IPS DF 6.9 (cell line): Measurements from ENCODE around the gene AWAT2.
"Not testable (repeated sequence)": the region's sequence is repeated elsewhere in the genome, so short reads cannot be mapped to it uniquely, and the experiment has no call there.

ENCODE experiments used
- DNase-seq: peaks from one replicate; pipeline ENCODE4 v3.0.0-alpha.2; 2013; ENCODE audit warnings: low read depth, low spot score
- H3K27ac ChIP-seq: one replicate; pipeline ENCODE4 v1.5.1; 2013; ENCODE audit warnings: low read length, control low read depth
- H3K27me3 ChIP-seq: 2 replicates; pipeline ENCODE4 v1.6.1; 2013; ENCODE audit warnings: mild to moderate bottlenecking, low read length; ENCODE audit not compliant: control insufficient read depth, insufficient read depth
- H3K36me3 ChIP-seq: 2 replicates; pipeline ENCODE4 v1.6.1; 2013; ENCODE audit warnings: low read length; ENCODE audit not compliant: control insufficient read depth, insufficient read depth
- H3K4me1 ChIP-seq: 2 replicates; pipeline ENCODE4 v1.6.1; 2013; ENCODE audit warnings: low read length; ENCODE audit not compliant: control insufficient read depth, insufficient read depth
- H3K4me3 ChIP-seq: 2 replicates; pipeline ENCODE4 v1.5.1; 2013; ENCODE audit warnings: mild to moderate bottlenecking, low read length
- H3K9me3 ChIP-seq: 2 replicates; pipeline ENCODE4 v1.6.1; 2013; ENCODE audit warnings: low read length, inconsistent platforms; ENCODE audit not compliant: control insufficient read depth, insufficient read depth
- WGBS: extraction: QIAGEN DNeasy Blood & Tissue Kit; methylation state at CpG from one replicate; pipeline ENCODE4 v1.1.7; 2013; ENCODE audit warnings: mixed read lengths, missing lambda C conversion rate; ENCODE audit not compliant: insufficient read length, insufficient coverage; 5-methylcytosine and 5-hydroxymethylcytosine counted together

The AWAT2 gene

DNA sequence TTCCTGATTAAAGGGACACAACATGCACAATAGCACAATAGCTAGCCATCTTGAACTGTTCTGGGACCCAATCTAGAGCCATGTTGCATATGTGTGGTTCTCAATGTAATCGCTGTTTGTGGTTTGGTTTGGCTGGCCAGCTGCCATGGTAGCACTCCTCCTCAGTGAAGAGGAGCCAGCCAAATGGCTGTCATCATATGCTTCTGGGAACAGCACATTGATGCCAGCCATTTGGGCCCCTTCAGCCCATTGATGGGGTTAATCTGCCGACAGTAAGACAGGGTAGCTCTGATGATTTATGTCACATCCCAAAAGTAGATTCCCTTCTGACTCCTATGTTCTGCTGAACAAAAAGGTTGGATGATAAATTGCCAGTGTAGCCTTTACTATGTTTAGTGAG is 48.5 kb downstream of the AWAT2 start:
- Histone ChIP-seq H3K9me3 (no peaks in the 10 kb centered on the region), H3K4me3 (no peak overlapping the region), H3K27ac (no peak overlapping the region), H3K36me3 (no peaks in the 10 kb centered on the region), H3K27me3 (no peaks in the 10 kb centered on the region), H3K4me1 (no peaks in the 10 kb centered on the region)
- DNase-seq = no peak
- no CpG with 5 or more reads among the region's 2 CpGs for WGBS

DNA sequence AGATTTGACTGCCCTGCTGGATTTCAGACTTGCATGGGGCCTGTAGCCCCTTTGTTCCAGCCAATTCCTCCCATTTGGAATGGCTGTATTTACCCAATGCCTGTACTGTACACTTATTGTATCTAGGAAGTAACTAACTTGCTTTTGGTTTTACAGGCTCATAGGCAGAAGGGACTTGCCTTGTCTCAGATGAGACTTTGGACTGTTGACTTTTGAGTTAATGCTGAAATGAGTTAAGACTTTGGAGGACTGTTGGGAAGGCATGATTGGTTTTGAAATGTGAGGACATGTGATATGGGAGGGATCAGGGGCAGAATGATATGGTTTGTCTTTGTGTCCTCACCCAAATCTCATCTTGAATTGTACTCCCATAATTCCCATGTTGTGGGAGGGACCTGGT is 51.4 kb downstream of the AWAT2 start:
- DNase-seq, H3K27ac ChIP-seq, H3K4me3 ChIP-seq, H3K27me3 ChIP-seq, H3K9me3 ChIP-seq, H3K36me3 ChIP-seq, H3K4me1 ChIP-seq: not testable (repeated sequence)

DNA sequence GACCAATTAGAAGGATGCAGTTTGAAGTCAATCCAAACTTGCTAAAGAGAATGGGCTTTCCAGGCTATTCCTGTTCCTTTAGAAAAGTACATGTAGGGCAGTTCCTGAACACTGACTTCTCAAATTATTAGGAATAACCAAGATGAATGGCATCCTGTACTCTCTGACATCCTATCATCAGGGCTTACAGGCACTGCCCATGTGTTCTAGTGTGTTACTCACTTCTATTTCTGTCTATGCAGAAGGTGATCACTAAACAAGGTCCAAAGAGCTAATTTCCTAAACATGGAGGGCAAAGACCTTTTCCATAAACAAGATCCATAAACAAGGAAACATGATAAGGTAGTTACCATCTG is 53.6 kb downstream of the AWAT2 start:
- no peaks in the 10 kb centered on the region for H3K27me3 ChIP-seq
- H3K4me1 ChIP-seq = no peaks in the 10 kb centered on the region
- no peak overlapping the region for H3K4me3 ChIP-seq
- no peak overlapping the region for H3K27ac ChIP-seq
- H3K36me3 ChIP-seq = no peaks in the 10 kb centered on the region
- DNase-seq = no peak
- H3K9me3 ChIP-seq = no peaks in the 10 kb centered on the region

DNA sequence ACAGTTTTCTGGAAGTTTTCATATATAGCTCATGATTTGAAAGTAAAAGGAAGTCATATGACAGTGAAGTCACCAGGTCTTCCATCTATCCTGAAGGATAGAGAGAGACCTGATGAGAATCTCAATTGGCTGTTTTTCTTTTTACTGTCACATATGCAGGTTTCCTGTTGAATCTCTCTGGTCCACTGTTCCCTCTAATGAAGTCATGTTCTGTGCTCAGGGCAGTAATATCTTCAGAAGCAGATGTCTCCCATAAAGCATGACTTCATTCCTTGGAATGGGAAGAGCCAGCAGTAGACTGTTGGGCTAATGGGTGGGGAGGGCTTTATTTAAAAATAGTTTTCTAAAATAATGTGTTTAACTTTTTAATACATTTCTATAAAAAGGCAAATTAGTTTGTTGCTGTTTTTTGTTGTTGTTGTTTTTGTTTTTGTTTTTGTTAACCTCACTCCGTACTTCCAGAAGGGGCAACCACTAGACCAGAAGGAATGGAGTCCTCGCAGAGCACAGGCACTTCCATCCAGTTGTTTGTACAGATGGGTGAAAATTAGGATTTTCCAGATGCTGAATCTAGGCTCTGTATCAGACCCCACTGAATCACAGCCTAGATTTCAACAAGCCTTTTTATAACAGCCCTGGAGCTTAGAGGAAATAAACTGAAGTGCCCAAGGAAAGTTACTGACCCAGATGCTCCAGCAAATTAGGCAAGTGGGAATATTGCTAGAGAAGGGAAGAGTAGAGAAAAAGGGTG is 54.2 kb downstream of the AWAT2 start:
- H3K36me3 ChIP-seq = no peaks in the 10 kb centered on the region
- no peak overlapping the region for H3K4me3 ChIP-seq
- no peaks in the 10 kb centered on the region for H3K4me1 ChIP-seq
- WGBS = no CpG with 5 or more reads among the region's 2 CpGs
- H3K27ac ChIP-seq = no peak overlapping the region
- no peaks in the 10 kb centered on the region for H3K9me3 ChIP-seq
- H3K27me3 ChIP-seq = no peaks in the 10 kb centered on the region
- DNase-seq = no peak

DNA sequence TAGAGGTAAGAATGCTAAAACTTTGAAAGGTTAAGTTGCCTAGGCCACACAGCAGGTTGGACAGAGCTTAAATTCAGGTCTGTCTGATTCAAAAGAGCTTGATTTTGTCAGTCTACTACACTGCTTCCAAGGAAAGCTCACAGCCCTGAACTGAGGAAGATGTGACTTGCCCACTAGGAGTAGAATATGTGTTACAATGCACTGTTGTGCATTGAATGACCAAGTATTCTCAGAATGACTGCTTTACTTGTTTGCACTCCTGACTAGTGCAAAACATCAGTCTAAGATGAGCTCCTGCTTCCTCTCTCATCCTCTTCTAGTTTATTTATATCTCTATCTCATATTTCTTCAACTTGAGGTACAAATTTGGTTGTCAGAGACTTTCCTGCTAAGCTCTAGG is 56.2 kb downstream of the AWAT2 start:
- Histone ChIP-seq H3K27me3 (no peaks in the 10 kb centered on the region), H3K27ac (no peak overlapping the region), H3K4me3 (no peak overlapping the region), H3K36me3 (no peaks in the 10 kb centered on the region), H3K4me1 (no peaks in the 10 kb centered on the region), H3K9me3 (no peaks in the 10 kb centered on the region)
- DNase-seq = no peak

DNA sequence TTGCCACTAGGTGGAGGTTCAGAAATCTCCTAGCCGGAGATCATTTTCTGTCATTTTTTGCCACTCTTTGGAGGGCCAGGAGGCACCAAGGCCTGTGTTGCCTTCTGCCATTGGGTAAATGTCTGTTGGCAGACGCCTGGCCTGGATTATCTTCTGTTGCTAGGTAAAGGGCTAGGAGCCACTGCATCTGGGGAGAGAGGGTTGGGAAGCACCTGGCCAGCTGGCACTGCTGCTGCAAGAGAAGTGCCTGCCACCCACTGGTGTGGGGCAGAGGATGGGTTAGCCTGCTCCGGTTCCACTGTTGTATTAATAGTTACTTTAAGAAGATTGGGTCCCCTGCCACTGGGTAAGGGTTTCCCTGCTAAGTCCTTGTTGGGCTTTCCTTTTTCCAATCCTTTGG is 58.1 kb downstream of the AWAT2 start:
- no peaks in the 10 kb centered on the region for H3K9me3 ChIP-seq
- no peak for DNase-seq
- no peaks in the 10 kb centered on the region for H3K36me3 ChIP-seq
- H3K27me3 ChIP-seq = no peaks in the 10 kb centered on the region
- no peak overlapping the region for H3K4me3 ChIP-seq
- no peak overlapping the region for H3K27ac ChIP-seq
- WGBS = no CpG with 5 or more reads among the region's 3 CpGs
- no peaks in the 10 kb centered on the region for H3K4me1 ChIP-seq
